Activated CD4-positive, CD25-positive, alpha-beta regulatory T cell treated with anti-CD3 and anti-CD28 coated beads, Interleukin-2, amount 50 U/mL, for 24 hours (primary cell): ENCODE results near the gene SETD1A.
"Not testable (repeated sequence)": the region's sequence is repeated elsewhere in the genome, so short reads cannot be mapped to it uniquely, and the experiment has no call there.

Experiments used
- ATAC-seq, 2 donors: fragments of 150-1000 bp; cut with Tn5 transposase; one replicate each; pipeline ENCODE4 v1.10.0; 2021; ENCODE audit warnings: mild to moderate bottlenecking in 1 of 2, moderate library complexity in 1 of 2

Gene SETD1A

DNA sequence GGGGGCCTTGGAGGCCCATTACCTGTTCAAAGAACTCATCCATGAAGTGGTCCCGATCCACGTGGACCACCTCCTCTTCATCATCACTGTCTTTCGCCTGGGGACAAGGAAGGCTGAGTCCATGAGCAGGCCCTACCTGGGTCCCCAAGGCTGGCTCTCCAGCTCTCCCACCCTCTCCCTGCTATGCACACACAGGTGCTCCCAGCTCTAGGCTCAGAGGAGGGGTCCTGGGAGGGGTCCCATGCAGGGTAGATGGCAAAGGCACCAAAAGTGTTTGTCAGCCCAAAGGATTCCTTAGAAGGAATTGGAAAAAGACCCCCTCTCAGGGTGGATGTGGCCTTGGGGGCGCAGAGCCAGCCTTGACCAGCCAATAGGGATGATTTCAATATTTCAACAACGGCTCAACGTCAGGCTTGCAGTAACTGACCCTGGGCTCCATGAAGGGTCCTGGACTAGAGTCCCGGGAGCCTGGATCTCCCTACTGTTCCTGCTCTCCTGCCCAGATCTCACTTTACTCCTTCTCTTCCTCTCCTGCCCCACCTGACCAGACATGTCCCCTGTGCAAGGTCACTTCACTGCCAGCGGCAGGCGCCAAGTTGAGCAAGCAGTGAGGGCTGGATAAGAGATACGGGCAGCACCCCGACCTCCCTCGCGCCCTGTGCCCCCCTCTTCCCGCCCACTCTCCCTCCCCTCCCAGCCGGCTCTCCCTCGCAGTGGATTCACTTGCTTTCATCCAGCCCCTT is 44.1 kb downstream of the SETD1A start:
- ATAC-seq = no peak

- no peak for ATAC-seq
Observed at GRCh38 chr16:31002250-31002700, 44.7 kb downstream of the SETD1A start.

- ATAC-seq = no peak
Observed at GRCh38 chr16:31002862-31003341, 45.3 kb downstream of the SETD1A start.

GRCh38 chr16:31003744-31004143 is 46.2 kb downstream of the SETD1A start:
- ATAC-seq = no peak

- ATAC-seq = no peak
Observed at GRCh38 chr16:31004658-31005057, 47.1 kb downstream of the SETD1A start.

GRCh38 chr16:31005350-31006085 is 48.0 kb downstream of the SETD1A start:
- ATAC-seq = no peak

DNA sequence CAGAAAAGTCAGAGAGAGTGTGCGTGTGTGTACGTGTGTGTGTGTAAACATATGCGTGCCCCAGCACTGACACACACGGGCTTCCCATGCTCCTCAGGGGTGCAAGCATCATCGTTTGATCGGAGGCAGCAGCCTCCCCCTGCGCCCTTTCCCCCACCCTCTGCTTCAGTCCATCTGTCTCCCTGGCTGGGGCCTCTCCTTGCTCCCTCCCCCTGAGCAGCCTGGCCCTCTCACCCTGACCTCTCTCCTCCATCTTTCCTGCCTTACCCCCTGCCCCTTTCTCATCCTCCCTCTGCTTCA is 48.5 kb downstream of the SETD1A start:
- no peak for ATAC-seq

- no peak for ATAC-seq
Observed at GRCh38 chr16:31006589-31006988, 49.0 kb downstream of the SETD1A start.

- ATAC-seq = no peak
Observed at GRCh38 chr16:31007684-31008083, 50.1 kb downstream of the SETD1A start.

GRCh38 chr16:31008149-31008548 is 50.6 kb downstream of the SETD1A start:
- no peak for ATAC-seq

DNA sequence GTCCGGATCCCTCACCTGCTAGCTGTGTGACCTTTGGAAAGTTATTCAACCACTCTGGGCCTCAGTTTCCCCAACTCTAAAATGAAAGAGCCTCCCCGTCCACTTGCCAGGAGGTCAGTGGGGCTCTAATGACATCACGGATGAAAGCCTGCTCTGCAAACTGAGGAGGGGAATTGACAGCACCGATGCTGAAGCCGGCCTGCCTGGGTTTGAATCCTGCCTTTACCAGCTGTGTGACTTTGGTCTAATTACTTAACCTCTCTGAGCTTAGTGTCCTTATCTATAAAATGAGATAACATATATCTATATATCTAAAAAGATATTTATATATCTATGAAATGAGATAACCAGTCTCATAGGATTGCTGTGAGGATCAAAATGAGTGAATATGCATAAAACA is 51.0 kb downstream of the SETD1A start:
- no peak for ATAC-seq

GRCh38 chr16:31009120-31009519 is 51.6 kb downstream of the SETD1A start:
- ATAC-seq = no peak

- no peak for ATAC-seq
Observed at GRCh38 chr16:31009894-31010584, 52.5 kb downstream of the SETD1A start.

- ATAC-seq = peak; percentile 30 to 32
Observed at GRCh38 chr16:31010585-31011325, 53.2 kb downstream of the SETD1A start, which contains the start of gene STX1B. TSS of gene STX1B (minus strand) at chr16:31010638. CDS start at chr16:31010396, 242 bp downstream.

- ATAC-seq = not testable (repeated sequence)
Observed at GRCh38 chr16:31011815-31012214, 54.3 kb downstream of the SETD1A start.

GRCh38 chr16:31013292-31013691 is 55.7 kb downstream of the SETD1A start:
- ATAC-seq = not testable (repeated sequence)

DNA sequence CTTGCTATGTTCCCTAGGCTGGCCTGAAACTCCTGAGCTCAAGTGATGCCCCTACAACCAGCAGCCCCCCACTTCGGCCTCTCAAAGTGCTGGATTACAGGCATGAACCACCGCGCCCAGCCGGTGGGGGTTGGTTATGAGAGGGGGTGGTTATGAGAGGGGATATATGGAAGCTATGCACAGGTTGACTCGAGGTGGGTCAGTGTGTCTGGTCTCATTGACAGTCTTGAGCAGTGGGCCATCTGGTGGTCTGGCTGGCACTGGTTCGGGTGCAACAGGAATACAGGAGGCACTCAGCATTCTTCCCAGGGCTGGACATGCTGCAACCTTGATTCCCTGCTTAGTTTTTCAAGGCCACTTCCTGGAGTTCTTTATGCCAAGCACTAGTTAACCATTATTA is 58.5 kb downstream of the SETD1A start:
- ATAC-seq = no peak

- not testable (repeated sequence) for ATAC-seq
Observed at GRCh38 chr16:31017756-31018155, 60.2 kb downstream of the SETD1A start.

DNA sequence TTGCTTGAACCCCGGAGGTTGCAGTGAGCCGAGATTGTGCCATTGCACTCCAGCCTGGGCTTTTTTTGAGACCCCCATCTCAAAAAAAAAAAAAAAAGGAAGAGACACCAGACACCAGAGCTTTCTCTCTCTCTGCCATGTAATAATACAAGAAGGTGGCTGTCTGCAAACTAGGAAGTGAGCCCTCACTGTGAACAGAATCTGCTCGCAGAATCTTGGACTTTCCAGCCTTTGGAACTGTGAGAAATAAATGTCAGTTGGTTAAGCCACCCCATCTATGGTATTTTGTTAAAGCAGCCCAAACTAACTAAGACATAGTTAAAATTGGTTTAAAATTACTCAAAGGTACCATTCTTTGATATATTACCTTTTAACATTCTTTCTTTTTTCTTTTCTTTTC is 63.0 kb downstream of the SETD1A start:
- no peak for ATAC-seq

GRCh38 chr16:31022544-31023251 is 65.1 kb downstream of the SETD1A start:
- no peak for ATAC-seq

GRCh38 chr16:31023252-31023602 is 65.7 kb downstream of the SETD1A start:
- ATAC-seq = no peak

DNA sequence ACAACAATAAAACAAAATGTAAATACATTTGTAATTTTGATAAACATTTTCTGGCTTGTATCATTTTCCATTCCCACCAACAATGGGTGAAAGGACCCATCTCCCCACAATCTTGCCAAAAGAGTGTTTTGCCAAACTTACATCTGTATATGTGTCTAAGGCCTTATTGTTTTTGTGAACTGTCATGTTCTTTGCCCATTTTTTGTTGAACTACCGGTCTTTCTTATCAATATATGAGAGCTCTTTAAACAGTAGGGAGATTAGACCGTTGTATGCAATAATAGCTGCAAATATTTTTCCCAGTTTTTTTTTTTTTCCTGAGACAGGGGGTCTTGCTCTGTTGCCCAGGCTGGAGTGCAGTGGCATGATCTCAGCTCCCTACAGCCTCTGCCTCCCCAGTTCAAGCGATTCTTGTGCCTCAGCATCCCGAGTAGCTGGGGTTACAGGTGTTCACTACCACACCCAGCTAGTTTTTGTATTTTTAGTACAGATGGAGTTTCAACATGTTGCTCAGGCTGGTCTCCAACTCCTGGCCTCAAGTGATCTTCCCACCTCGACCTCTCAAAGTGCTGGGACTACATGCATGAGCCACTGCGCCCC is 66.2 kb downstream of the SETD1A start:
- ATAC-seq = no peak
